HG03097 (cell line): ENCODE results near the gene GPSM3.

Source experiments
- ATAC-seq: cut with Tn5 transposase; IDR thresholded peaks from one replicate; pipeline ENCODE4 v1.9.1; 2021; ENCODE audit not compliant: unreplicated experiment, low FRiP score

Gene GPSM3

GRCh38 chr6:32175711-32176475 is 16.6 kb downstream of the GPSM3 start, which contains the start of gene AGPAT1:
AGPAT1 (minus strand) TSS chr6:32176084; CDS start chr6:32171496, 4,588 bp downstream.
- ATAC-seq: peak; percentile 27

DNA sequence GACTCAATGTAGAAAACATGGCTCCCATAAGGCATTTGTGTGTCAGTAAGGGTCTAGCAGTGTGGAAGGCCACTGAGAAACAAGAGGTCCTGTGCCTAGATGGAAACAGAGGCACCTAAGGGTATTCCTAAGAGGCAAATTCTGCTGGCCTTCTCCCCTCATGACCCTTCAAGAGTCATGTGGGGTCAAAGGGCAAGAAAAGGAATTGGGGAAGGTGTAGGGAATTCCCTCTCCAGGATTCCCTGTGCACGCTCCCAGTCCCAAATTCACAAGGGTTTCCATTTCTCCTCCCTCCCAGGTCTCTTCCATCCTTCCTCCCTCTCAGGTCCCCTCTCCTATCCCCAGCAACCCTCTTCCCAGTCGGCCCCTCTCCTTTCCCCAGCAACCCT is 17.1 kb downstream of the GPSM3 start:
- no peak for ATAC-seq

- ATAC-seq: no peak
Measured at GRCh38 chr6:32174416-32174815, 18.0 kb downstream of the GPSM3 start.

- no peak for ATAC-seq
Measured at GRCh38 chr6:32173051-32173727, 19.3 kb downstream of the GPSM3 start.

- ATAC-seq: no peak
Measured at GRCh38 chr6:32171234-32171633, 21.2 kb downstream of the GPSM3 start.

DNA sequence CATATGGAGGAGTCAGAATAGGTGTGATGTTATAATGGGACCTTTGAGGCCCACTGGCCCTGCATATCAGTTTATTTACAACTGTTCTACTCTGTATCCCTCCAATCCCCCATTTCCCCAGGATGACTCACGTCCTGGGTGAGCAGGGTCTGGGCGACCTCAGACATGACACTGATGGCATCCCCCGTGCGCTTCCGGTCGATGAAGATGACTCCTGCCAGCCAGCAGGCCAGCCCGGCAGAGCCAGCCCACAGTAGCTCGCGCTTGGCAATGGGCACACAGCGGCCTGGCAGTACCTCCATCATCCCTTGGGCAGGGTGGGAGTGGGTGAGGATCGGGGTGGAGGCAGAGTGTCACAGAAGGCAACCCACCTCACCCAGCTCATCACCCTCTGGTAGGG is 22.1 kb downstream of the GPSM3 start:
- no peak for ATAC-seq

GRCh38 chr6:32168807-32169591 is 23.4 kb downstream of the GPSM3 start:
- no peak for ATAC-seq

DNA sequence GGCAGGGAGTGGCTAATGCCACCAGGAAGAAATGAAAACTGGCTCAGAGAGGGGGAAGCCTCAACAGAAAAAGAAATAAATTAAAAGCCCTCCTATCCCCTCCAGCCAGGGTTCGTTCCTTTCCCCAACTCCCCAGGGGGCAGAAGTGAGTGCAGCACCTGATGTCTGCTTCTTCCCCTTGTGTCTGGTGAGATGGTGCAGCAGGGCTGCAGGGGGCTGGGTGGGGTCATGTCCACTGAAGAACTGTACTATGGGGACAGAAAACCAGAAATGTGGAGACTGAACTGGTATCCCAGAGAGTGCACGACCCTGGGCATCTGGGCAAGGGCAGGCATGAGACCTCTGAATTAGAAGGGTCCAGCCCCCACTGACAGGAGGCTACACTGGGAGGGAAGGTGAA is 24.1 kb downstream of the GPSM3 start:
- no peak for ATAC-seq

DNA sequence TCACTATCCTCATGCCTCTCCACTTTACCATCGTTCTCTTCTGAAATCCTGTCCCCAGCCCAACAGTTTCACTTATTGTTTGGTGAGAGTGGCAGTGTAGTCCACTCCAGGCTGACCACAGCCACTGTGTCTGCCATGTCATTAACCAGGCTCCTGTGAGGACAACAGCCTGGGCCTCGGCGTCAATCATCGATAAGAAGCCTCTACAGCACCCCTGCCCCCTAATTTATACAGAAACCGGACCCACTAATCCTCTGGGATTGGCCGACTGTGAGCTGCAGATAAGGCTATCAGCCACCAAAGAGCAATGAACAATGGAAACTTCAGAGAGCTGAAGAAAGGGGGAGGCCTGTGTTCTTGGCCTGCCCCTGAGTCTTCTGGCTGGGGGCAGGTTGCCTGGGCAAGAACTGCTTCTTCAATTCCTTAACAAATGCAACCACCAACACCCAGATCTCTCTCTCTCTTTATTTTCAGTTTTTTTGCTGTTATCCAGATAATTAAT is 24.6 kb downstream of the GPSM3 start:
- no peak for ATAC-seq

DNA sequence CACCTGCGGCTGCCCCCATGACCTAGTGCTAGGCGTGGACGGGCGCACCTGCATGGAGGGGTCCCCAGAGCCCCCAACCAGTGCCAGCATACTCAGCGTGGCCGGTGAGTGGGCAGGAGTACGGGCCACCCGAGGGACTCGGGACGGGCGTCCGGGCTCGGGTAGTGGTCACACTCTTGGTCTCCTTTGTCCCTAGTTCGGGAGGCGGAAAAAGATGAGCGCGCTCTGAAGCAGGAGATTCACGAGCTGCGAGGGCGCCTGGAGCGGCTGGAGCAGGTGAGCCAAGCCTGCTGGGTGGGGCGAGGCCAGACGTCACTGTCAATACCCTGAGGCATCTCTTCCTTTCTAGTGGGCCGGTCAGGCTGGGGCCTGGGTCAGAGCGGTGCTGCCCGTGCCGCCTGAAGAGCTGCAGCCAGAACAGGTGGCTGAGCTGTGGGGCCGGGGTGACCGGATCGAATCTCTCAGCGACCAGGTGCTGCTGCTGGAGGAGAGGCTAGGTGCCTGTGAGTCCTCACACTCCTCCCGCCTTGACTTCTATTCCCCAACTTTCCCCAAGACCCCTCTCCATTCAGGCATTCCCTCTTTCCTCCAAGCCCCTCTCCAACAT is 25.2 kb downstream of the GPSM3 start:
- ATAC-seq: no peak

DNA sequence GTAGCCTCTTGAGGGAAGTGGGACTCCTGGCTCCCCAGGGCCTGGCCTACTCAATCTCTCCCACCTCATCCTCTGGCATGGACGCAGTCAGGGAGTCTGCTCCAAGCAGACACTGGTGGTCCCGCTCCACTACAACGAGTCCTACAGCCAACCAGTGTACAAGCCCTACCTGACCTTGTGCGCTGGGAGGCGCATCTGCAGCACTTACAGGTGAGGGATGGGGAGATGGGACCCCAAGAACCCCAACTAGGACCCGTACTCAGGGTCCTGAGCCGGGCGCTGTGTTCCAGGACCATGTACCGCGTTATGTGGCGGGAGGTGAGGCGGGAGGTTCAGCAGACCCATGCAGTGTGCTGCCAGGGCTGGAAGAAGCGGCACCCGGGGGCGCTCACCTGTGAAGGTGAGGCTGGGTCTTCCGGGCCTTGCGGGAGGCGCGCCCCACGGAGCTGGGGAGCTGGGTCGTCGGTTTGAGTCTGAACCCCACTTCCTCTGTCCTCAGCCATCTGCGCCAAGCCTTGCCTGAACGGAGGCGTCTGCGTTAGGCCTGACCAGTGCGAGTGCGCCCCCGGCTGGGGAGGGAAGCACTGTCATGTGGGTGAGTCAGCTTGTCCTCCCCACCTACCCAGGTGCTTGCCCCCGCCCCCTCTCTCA is 25.9 kb downstream of the GPSM3 start:
- no peak for ATAC-seq

DNA sequence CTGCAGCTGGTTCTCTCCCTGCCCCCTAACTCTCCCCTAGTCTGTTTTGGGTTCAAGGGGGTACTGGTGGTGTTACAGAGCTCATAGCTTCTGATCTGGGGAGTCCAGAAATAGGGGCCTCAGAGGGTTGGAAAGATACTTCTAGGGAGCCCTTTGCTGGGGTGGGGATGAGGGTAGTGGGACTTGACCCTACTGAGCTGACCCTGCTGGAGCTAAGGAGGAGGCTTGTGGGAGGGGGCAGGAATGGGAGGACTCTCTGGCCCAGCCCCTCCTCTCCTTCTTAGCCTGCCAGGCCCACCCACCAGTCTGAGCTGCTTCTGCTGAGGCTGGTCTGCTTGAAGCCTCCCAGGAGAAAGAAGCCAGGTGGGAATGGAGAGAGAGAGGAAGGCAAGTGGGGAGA is 28.1 kb downstream of the GPSM3 start, which contains the start of gene EGFL8:
TSS of gene EGFL8 (plus strand) at position 301 of the 400 bp plus-strand sequence. CDS start 1,571 bp downstream, outside the sequence.
- no peak for ATAC-seq

DNA sequence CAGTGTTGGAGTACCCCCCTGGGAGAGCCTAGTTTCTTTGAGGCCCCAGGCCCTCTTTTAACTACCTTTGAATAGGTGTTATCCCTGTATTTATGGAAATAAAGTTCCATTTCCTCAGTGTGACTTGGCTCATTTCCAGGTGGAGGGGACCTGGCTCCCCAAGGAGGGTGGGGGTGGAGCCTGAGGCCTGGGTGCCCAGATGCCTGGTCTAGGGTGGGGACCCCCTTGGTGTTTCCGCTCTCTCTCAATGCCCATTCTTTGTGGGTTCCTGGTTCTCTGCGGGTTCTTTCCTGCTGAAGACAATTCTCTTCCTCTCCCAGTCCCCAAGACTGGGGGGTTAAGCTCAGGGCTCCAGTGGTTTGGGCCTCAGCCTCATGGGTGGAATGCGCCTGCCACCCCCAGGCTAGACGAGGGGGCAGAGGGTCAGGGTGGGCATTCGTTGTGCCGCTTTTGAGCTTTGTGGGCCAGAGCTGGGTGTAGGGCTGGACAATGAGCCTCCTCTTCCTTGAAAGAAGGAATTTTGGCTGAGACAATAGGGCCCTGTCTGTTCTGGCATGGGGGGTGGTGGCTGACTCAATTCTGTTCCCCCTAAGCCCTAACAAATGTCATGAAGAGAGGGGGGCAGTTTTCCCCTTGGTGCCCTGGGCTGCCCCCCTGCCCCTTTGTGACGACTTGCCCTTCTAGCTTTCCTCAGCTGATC is 28.7 kb downstream of the GPSM3 start:
- no peak for ATAC-seq

GRCh38 chr6:32158052-32158451 is 34.4 kb downstream of the GPSM3 start:
- no peak for ATAC-seq

GRCh38 chr6:32156891-32157290 is 35.6 kb downstream of the GPSM3 start:
- no peak for ATAC-seq

DNA sequence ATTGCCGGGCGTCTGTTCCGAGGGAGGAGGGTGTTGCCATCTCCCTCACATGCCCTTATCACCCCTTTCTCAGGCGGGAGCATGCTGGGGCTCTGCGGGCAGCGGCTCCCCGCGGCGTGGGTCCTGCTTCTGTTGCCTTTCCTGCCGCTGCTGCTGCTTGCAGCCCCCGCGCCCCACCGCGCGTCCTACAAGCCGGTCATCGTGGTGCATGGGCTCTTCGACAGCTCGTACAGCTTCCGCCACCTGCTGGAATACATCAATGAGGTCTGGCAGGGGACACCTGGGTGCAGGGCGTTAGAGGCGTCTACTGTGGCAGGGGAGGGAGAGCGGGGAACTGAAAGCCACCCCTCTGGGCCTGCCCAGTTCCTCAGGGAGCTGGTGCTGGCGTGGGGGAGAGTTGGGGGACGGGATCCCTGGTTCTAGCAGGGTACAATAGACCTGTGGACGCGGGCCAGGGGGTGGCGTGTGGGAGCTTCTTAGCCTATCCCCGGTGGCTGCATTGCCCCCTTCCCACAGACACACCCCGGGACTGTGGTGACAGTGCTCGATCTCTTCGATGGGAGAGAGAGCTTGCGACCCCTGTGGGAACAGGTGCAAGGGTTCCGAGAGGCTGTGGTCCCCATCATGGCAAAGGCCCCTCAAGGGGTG is 37.8 kb downstream of the GPSM3 start:
- ATAC-seq: no peak

DNA sequence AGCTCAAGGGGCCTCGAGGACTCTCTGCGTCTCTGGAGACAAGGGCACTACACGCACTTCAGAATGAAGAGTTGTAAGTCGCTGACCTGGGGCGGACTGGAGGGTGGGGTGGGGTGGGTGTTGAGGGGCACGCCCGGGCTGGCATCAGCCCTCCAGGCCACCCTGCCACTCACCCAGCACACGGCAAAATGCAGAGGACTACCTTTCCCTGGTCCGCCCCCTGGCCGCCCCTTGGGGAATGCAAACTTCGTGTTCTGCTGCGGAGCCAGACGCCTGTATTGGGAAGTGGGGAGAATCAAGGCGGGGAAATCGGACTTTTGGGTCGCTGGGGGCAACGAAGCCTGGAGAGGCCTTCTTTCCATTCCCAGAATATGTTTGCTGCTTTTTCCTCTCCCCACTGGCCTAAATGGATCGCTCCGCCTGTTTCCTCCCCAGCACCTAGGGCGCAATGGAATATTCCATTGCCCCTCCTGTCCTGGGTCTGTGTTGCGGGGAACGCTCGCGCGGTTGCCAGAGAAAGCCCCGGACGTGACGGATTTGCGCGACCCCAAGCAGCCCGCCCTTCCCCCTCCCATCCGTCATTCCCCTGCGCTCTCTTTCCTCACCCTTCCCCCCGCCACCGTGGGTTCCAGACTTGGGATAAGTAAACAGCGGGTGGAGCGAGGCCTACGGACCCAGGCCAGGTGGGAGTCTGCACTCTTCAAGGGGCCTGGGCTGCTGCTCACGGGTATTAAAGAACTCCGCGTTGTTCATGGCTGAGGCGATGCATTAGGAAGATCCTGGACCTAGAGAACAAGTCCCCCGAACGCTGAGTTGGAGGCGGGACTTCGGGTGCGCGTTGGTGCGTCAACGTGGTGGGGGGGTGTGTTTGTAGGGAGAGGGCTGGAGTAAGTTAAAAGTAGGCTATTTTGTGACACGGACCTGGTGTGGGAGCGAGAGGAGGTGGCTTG is 38.6 kb downstream of the GPSM3 start, which contains the start of gene PPT2:
TSS of gene PPT2 (plus strand) at position 578 of the 950 bp plus-strand sequence. CDS start 454 bp downstream, outside the sequence.
- no peak for ATAC-seq
